HepG2 (cell line): ENCODE data around the gene KANSL1. TPM values are rescaled to one million over a fixed set of nuclear protein-coding genes. Genes with fewer than 3 reads are reported as not detected.

Source experiments
- FOXO4 ChIP-seq: sonication (generic); formaldehyde crosslinking; conservative IDR thresholded peaks from 2 replicates; pipeline ENCODE4 v1.8.1; 2023; ENCODE audit warnings: missing genetic modification reagents
- MAX ChIP-seq: IDR thresholded peaks from 2 replicates; pipeline ENCODE4 v1.6.1; 2012; ENCODE audit warnings: inconsistent platforms
- PLSCR1 ChIP-seq: sonication (generic); formaldehyde crosslinking; IDR thresholded peaks from 2 replicates; pipeline ENCODE4 v1.5.0; 2020; ENCODE audit warnings: missing genetic modification reagents, mild to moderate bottlenecking, borderline replicate concordance
- RBFOX2 ChIP-seq: fragments of 200-400 bp; formaldehyde crosslinking; IDR thresholded peaks from 2 replicates; pipeline ENCODE4 v1.6.1; 2017; ENCODE audit warnings: low read depth, mild to moderate bottlenecking, low read length
- ZBTB39 ChIP-seq: sonication (generic); formaldehyde crosslinking; IDR thresholded peaks from 2 replicates; pipeline ENCODE4 v1.5.0; 2020; ENCODE audit warnings: missing genetic modification reagents
- ZNF30 ChIP-seq: sonication (generic); formaldehyde crosslinking; IDR thresholded peaks from 2 replicates; pipeline ENCODE4 v1.5.0; 2020; ENCODE audit warnings: mild to moderate bottlenecking, missing genetic modification reagents
- ZNF574 ChIP-seq: sonication (generic); formaldehyde crosslinking; IDR thresholded peaks from 2 replicates; pipeline ENCODE4 v1.4.0; 2020; ENCODE audit warnings: missing genetic modification reagents
- polyA plus RNA-seq, 8 experiments: library from polyadenylated mRNA; depleted of rRNA in 3 of 8; stranded (reverse) in 7 of 8; unstranded in 1 of 8; fragments of >200 nt; fragmentation: Illumina TruSeq in 4 of 8; extraction: Trizol in 4 of 8; gene quantifications; 2 replicates each; pipeline versions ENCODE4 v1.2.1 to v1.2.3, GENCODE V29; 2011 to 2016; ENCODE audit warnings: low read depth in 4 of 8, missing spikeins in 1 of 8, mixed read lengths in 1 of 8; ENCODE audit not compliant: insufficient read depth in 1 of 8
- total RNA-seq, 5 experiments: library from RNA; depleted of rRNA; stranded (reverse); fragments of >200 nt; fragmentation: Illumina TruSeq; extraction: Trizol; gene quantifications; 2 replicates each; pipeline ENCODE4 v1.2.3, GENCODE V29; 2016; ENCODE audit warnings: low read depth in 1 of 5

The KANSL1 gene
- total and polyA plus RNA-seq, 2 of the 13 experiments (the other 11 are each of a cell fraction or from before 2014, with no cell fraction given), result 24.0 to 59.6 TPM

GRCh38 chr17:46011711-46012505 is 181.3 kb downstream of the KANSL1 start (continued):
- TF ChIP-seq ZNF574 (CRISPR knock-in tag) (no peak), FOXO4 (CRISPR knock-in tag) (0 out of 2 replicates have a peak, but pooled peaks have one; percentile 96), MAX (peak; percentile 94), ZNF30 (CRISPR knock-in tag) (0 out of 2 replicates have a peak, but pooled peaks have one; percentile 74), PLSCR1 (CRISPR knock-in tag) (no peak), ZBTB39 (peak; percentile 76; the same call in 1 of the 2 replicates), RBFOX2 (no peak)
